ENCODE data around the gene KCNQ1. TPM values are rescaled to one million over a fixed set of nuclear protein-coding genes. Genes with fewer than 3 reads are reported as not detected.

The KCNQ1 gene
- total RNA-seq, 1 donor from 2014 or later: 1.6 TPM

- TF ChIP-seq CTCF (IDR thresholded peaks at IDR 0.05; ENCODE audit: insufficient read depth, low read length, severe bottlenecking): no peak
- no peak for DNase-seq (ENCODE audit: low read depth)
- H3K36me3 ChIP-seq (ENCODE audit: control insufficient read depth, insufficient read depth, low read length): no peaks in the 10 kb centered on the region
- peaks cover 15% of the 10 kb centered on the region for H3K27me3 ChIP-seq (ENCODE audit: control insufficient read depth, insufficient read depth, low read length)
- H3K4me3 ChIP-seq (ENCODE audit: low read depth, low read length): no peak overlapping the region
- FAIRE-seq: peak; percentile 73
Observed at GRCh38 chr11:2867142-2867541, 422.3 kb downstream of the KCNQ1 start.

GRCh38 chr11:2867722-2868505 lies 423.1 kb downstream of the KCNQ1 start:
- no peak for TF ChIP-seq CTCF (IDR thresholded peaks at IDR 0.05; ENCODE audit: insufficient read depth, low read length, severe bottlenecking)
- FAIRE-seq: no peak

GRCh38 chr11:2868506-2869133 lies 423.8 kb downstream of the KCNQ1 start:
- Histone ChIP-seq H3K27me3 (ENCODE audit: control insufficient read depth, insufficient read depth, low read length) (peaks cover 13% of the 10 kb centered on the region), H3K36me3 (ENCODE audit: control insufficient read depth, insufficient read depth, low read length) (no peaks in the 10 kb centered on the region), H3K4me3 (ENCODE audit: low read depth, low read length) (no peak overlapping the region)
- DNase-seq (ENCODE audit: low read depth): no peak
- FAIRE-seq: no peak
- TF ChIP-seq CTCF (IDR thresholded peaks at IDR 0.05; ENCODE audit: insufficient read depth, low read length, severe bottlenecking): no peak

More at GRCh38 chr11:2867722-2868505, 423.1 kb downstream of the KCNQ1 start:
- Histone ChIP-seq H3K27me3 (ENCODE audit: control insufficient read depth, insufficient read depth, low read length) (peaks cover 15% of the 10 kb centered on the region), H3K36me3 (ENCODE audit: control insufficient read depth, insufficient read depth, low read length) (no peaks in the 10 kb centered on the region), H3K4me3 (ENCODE audit: low read depth, low read length) (no peak overlapping the region)
- DNase-seq (ENCODE audit: low read depth): no peak

- DNase-seq (ENCODE audit: low read depth) (no peak), FAIRE-seq (no peak)
- TF ChIP-seq CTCF (IDR thresholded peaks at IDR 0.05; ENCODE audit: insufficient read depth, low read length, severe bottlenecking): no peak
- no peaks in the 10 kb centered on the region for H3K36me3 ChIP-seq (ENCODE audit: control insufficient read depth, insufficient read depth, low read length)
- no peak overlapping the region for H3K4me3 ChIP-seq (ENCODE audit: low read depth, low read length)
- H3K27me3 ChIP-seq (ENCODE audit: control insufficient read depth, insufficient read depth, low read length): peaks cover 13% of the 10 kb centered on the region
Observed at GRCh38 chr11:2869134-2869526, 424.3 kb downstream of the KCNQ1 start.

GRCh38 chr11:2869561-2870427 lies 425.0 kb downstream of the KCNQ1 start:
- H3K4me3 ChIP-seq (ENCODE audit: low read depth, low read length): no peak overlapping the region
- FAIRE-seq (no peak), DNase-seq (ENCODE audit: low read depth) (no peak)
- H3K36me3 ChIP-seq (ENCODE audit: control insufficient read depth, insufficient read depth, low read length): no peaks in the 10 kb centered on the region
- peaks cover 13% of the 10 kb centered on the region for H3K27me3 ChIP-seq (ENCODE audit: control insufficient read depth, insufficient read depth, low read length)
- TF ChIP-seq CTCF (IDR thresholded peaks at IDR 0.05; ENCODE audit: insufficient read depth, low read length, severe bottlenecking): no peak

All from bronchial epithelial cell (primary cell).